H9 (cell line): ENCODE results near the gene PDE8A. TPM values are rescaled to one million over a fixed set of nuclear protein-coding genes. Genes with fewer than 3 reads are reported as not detected.

ENCODE experiments used
- DNase-seq: peaks from one replicate; pipeline ENCODE4 v3.0.0-alpha.2; 2017
- H2AFZ ChIP-seq: one replicate; pipeline ENCODE4 v1.6.1; 2013; ENCODE audit warnings: mild to moderate bottlenecking, low read length, control low read depth, moderate library complexity
- H2AK5ac ChIP-seq: 2 replicates; pipeline ENCODE4 v1.6.1; 2013; ENCODE audit warnings: low read length, control low read depth, mixed read lengths; ENCODE audit not compliant: insufficient read length
- H2BK120ac ChIP-seq: one replicate; pipeline ENCODE4 v1.6.1; 2013; ENCODE audit warnings: low read depth, mild to moderate bottlenecking, low read length, control low read depth, inconsistent platforms; ENCODE audit not compliant: poor library complexity, severe bottlenecking
- H2BK12ac ChIP-seq: 2 replicates; pipeline ENCODE4 v1.6.1; 2013; ENCODE audit warnings: low read length, control low read depth, mixed read lengths, low read depth; ENCODE audit not compliant: insufficient read length
- H2BK15ac ChIP-seq: 2 replicates; pipeline ENCODE4 v1.6.1; 2013; ENCODE audit warnings: low read depth, low read length, control low read depth
- H2BK20ac ChIP-seq: one replicate; pipeline ENCODE4 v1.6.1; 2013; ENCODE audit warnings: low read depth, mild to moderate bottlenecking, low read length, control low read depth, inconsistent platforms; ENCODE audit not compliant: poor library complexity, severe bottlenecking
- H2BK5ac ChIP-seq: 2 replicates; pipeline ENCODE4 v1.6.1; 2013; ENCODE audit warnings: low read length, control low read depth, mixed read lengths; ENCODE audit not compliant: insufficient read length
- H3K14ac ChIP-seq: 2 replicates; pipeline ENCODE4 v1.6.1; 2013; ENCODE audit warnings: low read length, control low read depth; ENCODE audit not compliant: insufficient read depth
- H3K18ac ChIP-seq: 2 replicates; pipeline ENCODE4 v1.6.1; 2013; ENCODE audit warnings: low read depth, mild to moderate bottlenecking, mixed read lengths, low read length, control low read depth; ENCODE audit not compliant: insufficient read length
- H3K23ac ChIP-seq: 2 replicates; pipeline ENCODE4 v1.6.1; 2013; ENCODE audit warnings: low read length, control low read depth, mixed read lengths, low read depth; ENCODE audit not compliant: insufficient read length
- H3K23me2 ChIP-seq: 2 replicates; pipeline ENCODE4 v1.6.1; 2013; ENCODE audit warnings: low read depth, mild to moderate bottlenecking, mixed read lengths, low read length, control low read depth; ENCODE audit not compliant: insufficient read length, poor library complexity, severe bottlenecking
- H3K27ac ChIP-seq: 2 replicates; pipeline ENCODE4 v1.5.1; 2013; ENCODE audit warnings: low read length, control low read depth, mixed read lengths, low read depth; ENCODE audit not compliant: insufficient read length
- H3K27me3 ChIP-seq: 2 replicates; pipeline ENCODE4 v1.6.1; 2013; ENCODE audit warnings: low read length, control low read depth, inconsistent platforms; ENCODE audit not compliant: insufficient read depth
- H3K4ac ChIP-seq: 2 replicates; pipeline ENCODE4 v1.6.1; 2013; ENCODE audit warnings: low read depth, mild to moderate bottlenecking, control low read depth, inconsistent platforms, low read length, moderate library complexity
- H3K4me1 ChIP-seq: 2 replicates; pipeline ENCODE4 v1.6.1; 2013; ENCODE audit warnings: low read length, control low read depth, inconsistent platforms; ENCODE audit not compliant: insufficient read depth
- H3K4me2 ChIP-seq: 2 replicates; pipeline ENCODE4 v1.6.1; 2013; ENCODE audit warnings: low read length, control low read depth, mixed read lengths; ENCODE audit not compliant: insufficient read length, insufficient read depth
- H3K56ac ChIP-seq: 2 replicates; pipeline ENCODE4 v1.6.1; 2013; ENCODE audit warnings: low read depth, mild to moderate bottlenecking, mixed read lengths, low read length, control low read depth; ENCODE audit not compliant: insufficient read length
- H3K79me1 ChIP-seq: 2 replicates; pipeline ENCODE4 v1.6.1; 2013; ENCODE audit warnings: low read depth, mild to moderate bottlenecking, moderate library complexity, low read length, control low read depth, inconsistent platforms; ENCODE audit not compliant: insufficient read depth, poor library complexity, severe bottlenecking
- H3K79me2 ChIP-seq: 2 replicates; pipeline ENCODE4 v1.6.1; 2013; ENCODE audit warnings: low read length, control low read depth, inconsistent platforms; ENCODE audit not compliant: insufficient read depth
- H3K9ac ChIP-seq: 2 replicates; pipeline ENCODE4 v1.6.1; 2013; ENCODE audit warnings: low read length, control low read depth, mixed read lengths; ENCODE audit not compliant: insufficient read length; ENCODE audit errors: extremely low read depth
- H3K9me3 ChIP-seq: one replicate; pipeline ENCODE4 v1.6.1; 2013; ENCODE audit warnings: low read depth, low read length, inconsistent platforms; ENCODE audit not compliant: control insufficient read depth
- H3T11ph ChIP-seq: one replicate; pipeline ENCODE4 v1.6.1; 2013; ENCODE audit warnings: mild to moderate bottlenecking, low read length, control low read depth, inconsistent platforms
- H4K20me1 ChIP-seq: one replicate; pipeline ENCODE4 v1.6.1; 2013; ENCODE audit not compliant: control insufficient read depth, insufficient read length, insufficient read depth
- H4K5ac ChIP-seq: 2 replicates; pipeline ENCODE4 v1.6.1; 2013; ENCODE audit warnings: low read depth, mild to moderate bottlenecking, mixed read lengths, low read length, control low read depth; ENCODE audit not compliant: insufficient read length
- H4K8ac ChIP-seq: replicated peaks from 2 replicates; pipeline ENCODE4 v1.6.1; 2013; ENCODE audit warnings: low read length, control low read depth, mixed read lengths, low read depth; ENCODE audit not compliant: insufficient read length
- H4K91ac ChIP-seq: 2 replicates; pipeline ENCODE4 v1.6.1; 2013; ENCODE audit warnings: low read depth, mild to moderate bottlenecking, moderate library complexity, mixed read lengths, low read length, control low read depth; ENCODE audit not compliant: insufficient read length
- H3K27ac Mint-ChIP-seq, 3 experiments: 2 replicates in 2 of 3; 3 replicates in 1 of 3; pipeline ENCODE4 v1.8.0; 2020 to 2021; ENCODE audit warnings: mixed read lengths in 3 of 3, mild to moderate bottlenecking in 1 of 3, moderate library complexity in 1 of 3
- H3K27me3 Mint-ChIP-seq: 2 replicates; pipeline ENCODE4 v1.8.0; 2021; ENCODE audit warnings: low read depth, mild to moderate bottlenecking, moderate library complexity, mixed read lengths
- H3K36me3 Mint-ChIP-seq, 3 experiments: 2 replicates in 2 of 3; 3 replicates in 1 of 3; pipeline ENCODE4 v1.8.0; 2020 to 2021; ENCODE audit warnings: low read depth in 3 of 3, mixed read lengths in 3 of 3; ENCODE audit not compliant: insufficient read depth in 1 of 3
- H3K4me1 Mint-ChIP-seq, 2 experiments: 2 replicates each; pipeline ENCODE4 v1.8.0; 2020; ENCODE audit warnings: mixed read lengths in 2 of 2
- H3K4me3 Mint-ChIP-seq, 2 experiments: 2 replicates in 1 of 2; 3 replicates in 1 of 2; pipeline ENCODE4 v1.8.0; 2020 to 2021; ENCODE audit warnings: mild to moderate bottlenecking in 2 of 2, mixed read lengths in 2 of 2, moderate library complexity in 1 of 2
- H3K9me3 Mint-ChIP-seq, 2 experiments: 2 replicates in 1 of 2; 3 replicates in 1 of 2; pipeline ENCODE4 v1.8.0; 2020; ENCODE audit warnings: mild to moderate bottlenecking in 2 of 2, mixed read lengths in 2 of 2, moderate library complexity in 1 of 2
- CTCF ChIP-seq: fragments of 200-600 bp; sonication (generic); conservative IDR thresholded peaks from 3 replicates; pipeline ENCODE4 v1.8.0; 2021; ENCODE audit warnings: antibody characterized with exemption, mild to moderate bottlenecking
- WGBS: extraction: QIAGEN DNeasy Blood & Tissue Kit; methylation state at CpG from one replicate; pipeline ENCODE4 v1.1.7; 2013; ENCODE audit warnings: missing lambda C conversion rate, low lambda C conversion rate, mixed read lengths; ENCODE audit not compliant: insufficient read length; ENCODE audit errors: extremely low coverage; 5-methylcytosine and 5-hydroxymethylcytosine counted together
- total RNA-seq: library from RNA; stranded (reverse); gene quantifications from 2 replicates; pipeline ENCODE4 v1.2.1, GENCODE V29; 2021

The PDE8A gene
- total RNA-seq, 1 experiment from 2014 or later: 9.3 TPM

- no peak for TF ChIP-seq CTCF
- Histone ChIP-seq H4K91ac (no peak overlapping the region), H4K5ac (no peak overlapping the region), H3K9me3 (no peaks in the 10 kb centered on the region), H3T11ph (no peak overlapping the region), H4K8ac (no peak overlapping the region), H2BK12ac (no peak overlapping the region), H3K79me2 (no peaks in the 10 kb centered on the region), H3K23ac (no peak overlapping the region), H3K27ac (no peak overlapping the region), H2BK15ac (no peak overlapping the region), H3K23me2 (no peaks in the 10 kb centered on the region), H2BK5ac (no peak overlapping the region), H2BK20ac (no peak overlapping the region), H2AK5ac (no peak overlapping the region), H2AFZ (no peak overlapping the region), H2BK120ac (no peak overlapping the region), H3K27me3 (no peaks in the 10 kb centered on the region), H3K4ac (no peak overlapping the region), H3K4me2 (no peak overlapping the region), H3K9ac (no peak overlapping the region), H3K79me1 (no peaks in the 10 kb centered on the region), H3K4me1 (no peaks in the 10 kb centered on the region), H3K56ac (no peak overlapping the region), H3K18ac (no peak overlapping the region), H3K14ac (no peak overlapping the region), H4K20me1 (no peaks in the 10 kb centered on the region)
- no peak for DNase-seq
- WGBS: no CpG with 5 or more reads among the region's 1 CpG
- peaks cover 36 to 38% of the 10 kb centered on the region in 2 experiments for H3K9me3 Mint-ChIP-seq
- peaks cover 0 to 8% of the 10 kb centered on the region in 2 experiments; a peak in 2 of 4 replicates for H3K4me1 Mint-ChIP-seq
- no peak overlapping the region for H3K4me3 Mint-ChIP-seq
- H3K27me3 Mint-ChIP-seq: peaks cover 2% of the 10 kb centered on the region; the same call in 1 of the 2 replicates
- peaks cover 9 to 29% (median 23%) of the 10 kb centered on the region in 3 experiments for H3K36me3 Mint-ChIP-seq
- no peak overlapping the region; a peak in 1 of 7 replicates for H3K27ac Mint-ChIP-seq
Observed at GRCh38 chr15:85162237-85162636, 180.6 kb downstream of the PDE8A start.
